Tibial artery (tissue), 4 donors: ENCODE data around the gene LRRFIP1.

ENCODE experiments used
- DNase-seq, 2 donors: peaks; one replicate each; pipeline ENCODE4 v3.0.0-alpha.2; 2019
- H3K27ac ChIP-seq, 2 donors: fragments of 200-600 bp; sonication (generic) in 1 of 2; 1 replicate in 1 of 2; 2 replicates in 1 of 2; pipeline ENCODE4 v1.5.1; 2018 to 2019; ENCODE audit warnings: mild to moderate bottlenecking in 1 of 2
- H3K27me3 ChIP-seq, 2 donors: fragments of 200-600 bp; sonication (generic) in 1 of 2; one replicate each; pipeline versions ENCODE4 v1.5.1 to v1.6.0; 2016 to 2019
- H3K36me3 ChIP-seq, 3 donors: fragments of 200-600 bp; sonication (generic) in 2 of 3; one replicate each; pipeline ENCODE4 v1.5.1; 2016 to 2019; ENCODE audit warnings: mild to moderate bottlenecking in 2 of 3
- H3K4me1 ChIP-seq, 4 donors: fragments of 200-600 bp; sonication (generic) in 2 of 4; 1 replicate in 3 of 4; 2 replicates in 1 of 4; pipeline ENCODE4 v1.5.1; 2016 to 2019
- H3K4me3 ChIP-seq, 2 donors: fragments of 200-600 bp; sonication (generic) in 1 of 2; 1 replicate in 1 of 2; 2 replicates in 1 of 2; pipeline ENCODE4 v1.5.1; 2018 to 2019; ENCODE audit warnings: mild to moderate bottlenecking in 2 of 2
- H3K9me3 ChIP-seq, 3 donors: fragments of 200-600 bp; sonication (generic) in 1 of 3; one replicate each; pipeline ENCODE4 v1.5.1; 2016 to 2019
- CTCF ChIP-seq, 2 experiments: fragments of 200-600 bp in 1 of 2; fragments of 450-650 bp in 1 of 2; IDR thresholded peaks; one replicate each; pipeline ENCODE4 v1.5.1; 2017 to 2019; ENCODE audit warnings: antibody characterized with exemption in 2 of 2, mild to moderate bottlenecking in 1 of 2, moderate library complexity in 1 of 2
- intact Hi-C: fragments of 100-400 bp; cut with DNase I; formaldehyde crosslinking; loops from one replicate; pipeline ENCODE4 v1.15.0; 2023; ENCODE audit warnings: low total_unique reads

Gene LRRFIP1

GRCh38 chr2:237735798-237736197, 108.4 kb downstream of the LRRFIP1 start:
- no peak for TF ChIP-seq CTCF (IDR thresholded peaks at IDR 0.05)
- Histone ChIP-seq H3K4me3 (no peak overlapping the region), H3K9me3 (no peaks in the 10 kb centered on the region), H3K27ac (no peak overlapping the region), H3K4me1 (peaks cover 0 to 86% (median 59%) of the 10 kb centered on the region in 4 donors), H3K27me3 (no peaks in the 10 kb centered on the region), H3K36me3 (peaks cover 6 to 12% (median 7%) of the 10 kb centered on the region in 3 donors)
- DNase-seq: no peak
- intact Hi-C loops: loop anchor here (5.0 kb wide), 1 partner anchor 33 kb away; no protein-coding TSS in a partner anchor

- peaks cover 6 to 12% (median 7%) of the 10 kb centered on the region in 3 donors for H3K36me3 ChIP-seq
- no peak overlapping the region for H3K4me3 ChIP-seq
- no peaks in the 10 kb centered on the region for H3K27me3 ChIP-seq
- intact Hi-C loops: loop anchor here (5.0 kb wide), 1 partner anchor 34 kb away; no protein-coding TSS in a partner anchor
- H3K27ac ChIP-seq: no peak overlapping the region
- no peak for DNase-seq
- no peak for TF ChIP-seq CTCF (IDR thresholded peaks at IDR 0.05)
- H3K4me1 ChIP-seq: peaks cover 0 to 86% (median 55%) of the 10 kb centered on the region in 4 donors
- no peaks in the 10 kb centered on the region for H3K9me3 ChIP-seq
These were observed 109.4 kb downstream of the LRRFIP1 start for GRCh38 chr2:237736783-237737182.

- H3K4me3 ChIP-seq: no peak overlapping the region
- peaks cover 6 to 12% (median 7%) of the 10 kb centered on the region in 3 donors for H3K36me3 ChIP-seq
- TF ChIP-seq CTCF (IDR thresholded peaks at IDR 0.05): no peak
- H3K4me1 ChIP-seq: peaks cover 0 to 86% (median 53%) of the 10 kb centered on the region in 4 donors
- no peaks in the 10 kb centered on the region for H3K9me3 ChIP-seq
- no peaks in the 10 kb centered on the region for H3K27me3 ChIP-seq
- intact Hi-C loops: loop anchor here (5.0 kb wide), 1 partner anchor 35 kb away; no protein-coding TSS in a partner anchor
- peak overlapping the region; percentile 68 to 77 for H3K27ac ChIP-seq
- no peak for DNase-seq
These were observed 109.9 kb downstream of the LRRFIP1 start for GRCh38 chr2:237737196-237737865.

- no peak for DNase-seq
- Histone ChIP-seq H3K36me3 (peaks cover 6 to 12% (median 7%) of the 10 kb centered on the region in 3 donors), H3K4me1 (peaks cover 0 to 86% (median 54%) of the 10 kb centered on the region in 4 donors), H3K27me3 (no peaks in the 10 kb centered on the region), H3K27ac (peak overlapping the region; percentile 68 to 77), H3K4me3 (no peak overlapping the region), H3K9me3 (no peaks in the 10 kb centered on the region)
- intact Hi-C loops: loop anchor here (5.0 kb wide), 1 partner anchor 36 kb away; no protein-coding TSS in a partner anchor
- no peak for TF ChIP-seq CTCF (IDR thresholded peaks at IDR 0.05)
These were observed 110.9 kb downstream of the LRRFIP1 start for GRCh38 chr2:237738255-237738654.

GRCh38 chr2:237739101-237739500, 111.7 kb downstream of the LRRFIP1 start:
- peak; percentile 79 to 94 for DNase-seq
- H3K9me3 ChIP-seq: no peaks in the 10 kb centered on the region
- TF ChIP-seq CTCF (IDR thresholded peaks at IDR 0.05): peak; percentile 18
- intact Hi-C loops: loop anchor here (5.0 kb wide), 1 partner anchor 37 kb away; no protein-coding TSS in a partner anchor
- peaks cover 0 to 86% (median 54%) of the 10 kb centered on the region in 4 donors for H3K4me1 ChIP-seq
- H3K36me3 ChIP-seq: peaks cover 6 to 12% (median 7%) of the 10 kb centered on the region in 3 donors
- peak overlapping the region; percentile 68 to 77 for H3K27ac ChIP-seq
- H3K27me3 ChIP-seq: no peaks in the 10 kb centered on the region
- H3K4me3 ChIP-seq: peak overlapping the region in 1 of 2 donors; percentile 16
